IMR-90 (cell line): ENCODE data around the gene RUFY1. TPM values are rescaled to one million over a fixed set of nuclear protein-coding genes. Genes with fewer than 3 reads are reported as not detected.
"Not testable (repeated sequence)": the region's sequence is repeated elsewhere in the genome, so short reads cannot be mapped to it uniquely, and the experiment has no call there.

ENCODE experiments used
- ATAC-seq: fragments of 200-7000 bp; cut with Tn5 transposase; 2 replicates; pipeline ENCODE4 v1.9.1; 2020; ENCODE audit warnings: low read depth, mild to moderate bottlenecking, moderate library complexity
- BruUV-seq: library from RNA; stranded (reverse); fragments of 400-500 nt; replicated peaks from 2 replicates; lab custom pipeline; 2021; lab: Mats Ljungman, UMichigan
- CTCF ChIA-PET: fragments of 300-600 bp; formaldehyde crosslinking; extraction: SDS; loops from one replicate; lab custom pipeline; 2021; ENCODE audit warnings: antibody characterized with exemption; lab: Yijun Ruan, JAX
- POLR2A ChIA-PET: fragments of 300-600 bp; sonication (Branson Sonifier 250); formaldehyde crosslinking; loops from one replicate; lab custom pipeline; 2022; ENCODE audit warnings: antibody characterized with exemption; ENCODE audit not compliant: unreplicated experiment; lab: Charles Lee
- DNase-seq: peaks from one replicate; pipeline ENCODE4 v3.0.0; 2013
- H2AFZ ChIP-seq: replicated peaks from 2 replicates; pipeline ENCODE3; 2013; ENCODE audit warnings: low read length, mild to moderate bottlenecking; ENCODE audit not compliant: poor library complexity
- H2AK5ac ChIP-seq: 2 replicates; pipeline ENCODE4 v1.6.1; 2013; ENCODE audit warnings: low read depth, low read length, inconsistent platforms
- H2AK9ac ChIP-seq: replicated peaks from 2 replicates; pipeline ENCODE3; 2013; ENCODE audit warnings: mild to moderate bottlenecking, low read depth, low read length, moderate library complexity; ENCODE audit not compliant: poor library complexity
- H2BK120ac ChIP-seq: 2 replicates; pipeline ENCODE4 v1.6.1; 2013; ENCODE audit warnings: low read depth, low read length, inconsistent platforms
- H2BK15ac ChIP-seq: 3 replicates; pipeline ENCODE4 v1.6.1; 2013; ENCODE audit warnings: low read depth, low read length, inconsistent platforms
- H2BK20ac ChIP-seq: 2 replicates; pipeline ENCODE4 v1.6.1; 2013; ENCODE audit warnings: low read depth, mild to moderate bottlenecking, inconsistent platforms, low read length, moderate library complexity
- H2BK5ac ChIP-seq: 2 replicates; pipeline ENCODE4 v1.6.1; 2013; ENCODE audit warnings: mild to moderate bottlenecking, low read depth, low read length, inconsistent platforms; ENCODE audit not compliant: poor library complexity, severe bottlenecking
- H3K14ac ChIP-seq: replicated peaks from 2 replicates; pipeline ENCODE4 v1.6.1; 2013; ENCODE audit warnings: low read depth, low read length, inconsistent platforms
- H3K18ac ChIP-seq: 2 replicates; pipeline ENCODE4 v1.6.1; 2013; ENCODE audit warnings: low read depth, low read length, control low read depth
- H3K23ac ChIP-seq: 2 replicates; pipeline ENCODE4 v1.6.1; 2013; ENCODE audit warnings: low read depth, low read length, inconsistent platforms
- H3K27ac ChIP-seq: 2 replicates; pipeline ENCODE4 v1.5.1; 2013; ENCODE audit warnings: mild to moderate bottlenecking, control low read depth, low read length; ENCODE audit not compliant: insufficient read depth
- H3K27me3 ChIP-seq: 2 replicates; pipeline ENCODE4 v1.6.1; 2013; ENCODE audit warnings: low read length; ENCODE audit not compliant: control insufficient read depth, insufficient read depth
- H3K36me3 ChIP-seq: 2 replicates; pipeline ENCODE4 v1.6.1; 2013; ENCODE audit warnings: low read length, mixed read lengths; ENCODE audit not compliant: control insufficient read depth, insufficient read depth
- H3K4ac ChIP-seq: 2 replicates; pipeline ENCODE4 v1.6.1; 2013; ENCODE audit warnings: low read depth, low read length, inconsistent platforms
- H3K4me1 ChIP-seq: 2 replicates; pipeline ENCODE4 v1.6.1; 2013; ENCODE audit warnings: low read length, mixed read lengths; ENCODE audit not compliant: control insufficient read depth, insufficient read depth
- H3K4me2 ChIP-seq: 2 replicates; pipeline ENCODE4 v1.6.1; 2013; ENCODE audit warnings: low read depth, mild to moderate bottlenecking, control low read depth, low read length, moderate library complexity
- H3K4me3 ChIP-seq: 2 replicates; pipeline ENCODE4 v1.5.1; 2013; ENCODE audit warnings: low read depth, mild to moderate bottlenecking, control low read depth, low read length, moderate library complexity; ENCODE audit not compliant: insufficient read depth
- H3K56ac ChIP-seq: 2 replicates; pipeline ENCODE4 v1.6.1; 2013; ENCODE audit warnings: low read length, inconsistent platforms; ENCODE audit not compliant: insufficient read depth; ENCODE audit errors: extremely low read depth
- H3K79me1 ChIP-seq, 2 experiments: 2 replicates each; pipeline ENCODE4 v1.6.1; 2013; ENCODE audit warnings: low read length in 2 of 2, inconsistent platforms in 1 of 2, low read depth in 1 of 2
- H3K9ac ChIP-seq: 2 replicates; pipeline ENCODE4 v1.6.1; 2013; ENCODE audit warnings: low read depth, low read length, control low read depth
- H3K9me1 ChIP-seq: 2 replicates; pipeline ENCODE4 v1.6.1; 2013; ENCODE audit warnings: low read length, inconsistent platforms; ENCODE audit not compliant: insufficient read depth
- H3K9me3 ChIP-seq: 2 replicates; pipeline ENCODE4 v1.6.1; 2013; ENCODE audit warnings: low read length; ENCODE audit not compliant: control insufficient read depth, insufficient read depth
- H4K20me1 ChIP-seq: 2 replicates; pipeline ENCODE4 v1.6.1; 2013; ENCODE audit warnings: low read length, inconsistent platforms; ENCODE audit not compliant: insufficient read depth
- H4K5ac ChIP-seq: 2 replicates; pipeline ENCODE4 v1.6.1; 2013; ENCODE audit warnings: mild to moderate bottlenecking, low read depth, low read length, control low read depth
- H4K8ac ChIP-seq, 2 experiments: 2 replicates each; pipeline ENCODE4 v1.6.1; 2013; ENCODE audit warnings: low read depth in 2 of 2, low read length in 2 of 2, control low read depth in 1 of 2, inconsistent platforms in 1 of 2
- H4K91ac ChIP-seq: 2 replicates; pipeline ENCODE4 v1.6.1; 2013; ENCODE audit warnings: low read depth, low read length, inconsistent platforms; ENCODE audit not compliant: insufficient read depth
- CHD1 ChIP-seq: IDR thresholded peaks from 2 replicates; pipeline ENCODE4 v1.6.1; 2012; ENCODE audit warnings: low read depth, low read length, improper control_type of control experiment
- MAFK ChIP-seq: IDR thresholded peaks from 2 replicates; pipeline ENCODE4 v1.6.1; 2012; ENCODE audit warnings: low read depth, low read length, improper control_type of control experiment
- MXI1 ChIP-seq: IDR thresholded peaks from 2 replicates; pipeline ENCODE4 v1.6.1; 2012; ENCODE audit warnings: low read depth, mild to moderate bottlenecking, low read length, moderate library complexity, borderline replicate concordance
- NFE2L2 ChIP-seq: fragments of 150-350 bp; IDR thresholded peaks from 2 replicates; pipeline ENCODE4 v1.6.1; 2016; ENCODE audit warnings: low read depth, mild to moderate bottlenecking, low read length
- POLR2A ChIP-seq: IDR thresholded peaks from 2 replicates; pipeline ENCODE4 v1.6.1; 2012; ENCODE audit warnings: mild to moderate bottlenecking, low read depth, low read length
- RAD21 ChIP-seq: IDR thresholded peaks from 2 replicates; pipeline ENCODE4 v1.6.1; 2012; ENCODE audit warnings: low read length, improper control_type of control experiment
- RCOR1 ChIP-seq: IDR thresholded peaks from 2 replicates; pipeline ENCODE4 v1.6.1; 2012; ENCODE audit warnings: mild to moderate bottlenecking, low read length, improper control_type of control experiment; ENCODE audit not compliant: insufficient replicate concordance
- RFX5 ChIP-seq: IDR thresholded peaks from 2 replicates; pipeline ENCODE4 v1.8.0; 2012; ENCODE audit warnings: low read depth, mild to moderate bottlenecking, low read length, moderate library complexity
- WGBS, 2 experiments: methylation state at CpG; one replicate each; pipeline versions ENCODE4 v1.1.5 to v1.1.7; 2013; ENCODE audit warnings: missing lambda C conversion rate in 2 of 2; ENCODE audit not compliant: insufficient read length in 1 of 2; ENCODE audit errors: extremely low coverage in 2 of 2; 5-methylcytosine and 5-hydroxymethylcytosine counted together
- dilution Hi-C: fragments of 300-500 bp; cut with HindIII; formaldehyde crosslinking; loops from one replicate; pipeline ENCODE4 v1.14.3; 2018; ENCODE audit warnings: low sequenced_read_pairs; ENCODE audit not compliant: unreplicated experiment
- in situ Hi-C: fragments of 300-500 bp; cut with MboI; formaldehyde crosslinking; loops from 3 replicates; pipeline ENCODE4 v1.14.3; 2019; ENCODE audit warnings: low sequenced_read_pairs, inconsistent platforms, mixed read lengths
- intact Hi-C: fragments of 100-400 bp; cut with micrococcal nuclease; formaldehyde crosslinking; loops from 2 replicates; pipeline ENCODE4 v1.10.0; 2022
- polyA plus RNA-seq, 3 experiments: library from polyadenylated mRNA; depleted of rRNA; stranded (reverse); fragments of >200 nt; gene quantifications; 2 replicates each; pipeline ENCODE4 v1.2.3, GENCODE V29; 2012; ENCODE audit warnings: low replicate concordance in 1 of 3
- total RNA-seq: library from RNA; depleted of rRNA; stranded (reverse); fragments of >200 nt; gene quantifications from 2 replicates; pipeline ENCODE4 v1.2.3, GENCODE V29; 2012
- TF ChIP-seq, protein P1 (sequence below): fragments of 150-350 bp; IDR thresholded peaks from 2 replicates; pipeline ENCODE4 v1.6.1; 2017; ENCODE audit warnings: mild to moderate bottlenecking, antibody characterized with exemption, low read length, low read depth

Gene RUFY1
- total and polyA plus RNA-seq, 2 of the 4 experiments (the other 2 are of a cell fraction) = 19.5 to 21.8 TPM

DNA sequence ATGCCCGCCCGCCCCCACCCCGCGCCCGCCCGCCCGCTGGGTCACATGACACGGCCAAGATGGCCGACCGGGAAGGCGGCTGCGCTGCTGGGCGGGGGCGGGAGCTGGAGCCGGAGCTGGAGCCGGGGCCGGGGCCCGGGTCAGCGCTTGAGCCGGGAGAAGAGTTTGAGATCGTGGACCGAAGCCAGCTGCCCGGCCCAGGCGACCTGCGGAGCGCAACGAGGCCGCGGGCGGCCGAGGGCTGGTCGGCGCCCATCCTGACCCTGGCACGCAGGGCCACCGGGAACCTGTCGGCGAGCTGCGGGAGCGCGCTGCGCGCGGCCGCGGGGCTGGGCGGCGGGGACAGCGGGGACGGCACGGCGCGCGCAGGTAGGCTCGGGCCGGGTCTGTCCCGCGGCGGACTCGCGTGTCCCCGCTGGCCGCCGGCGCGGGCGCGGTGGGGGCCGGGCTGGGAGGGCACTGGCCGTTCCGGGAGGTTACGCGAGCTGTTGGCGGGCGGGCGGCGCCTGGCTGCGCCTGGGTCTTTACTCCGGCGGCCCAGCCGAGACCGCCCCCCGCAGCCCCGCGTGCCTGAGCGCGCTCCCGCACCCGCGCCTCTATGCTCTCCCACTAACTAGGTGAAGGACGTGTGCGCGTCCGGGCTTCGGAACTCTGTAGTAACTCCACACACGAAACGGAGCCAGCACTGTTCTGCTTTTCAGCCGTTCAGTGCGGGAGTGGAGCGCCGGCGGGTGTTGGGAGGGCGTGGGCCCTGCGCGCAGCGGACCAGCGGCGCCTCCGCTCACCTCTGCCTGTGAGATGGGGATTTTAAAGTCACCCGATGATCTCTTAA, at the start of gene RUFY1 (continued):
- no peak for TF ChIP-seq RAD21
- TF ChIP-seq CHD1 = no peak
- TF ChIP-seq, protein P1, sequence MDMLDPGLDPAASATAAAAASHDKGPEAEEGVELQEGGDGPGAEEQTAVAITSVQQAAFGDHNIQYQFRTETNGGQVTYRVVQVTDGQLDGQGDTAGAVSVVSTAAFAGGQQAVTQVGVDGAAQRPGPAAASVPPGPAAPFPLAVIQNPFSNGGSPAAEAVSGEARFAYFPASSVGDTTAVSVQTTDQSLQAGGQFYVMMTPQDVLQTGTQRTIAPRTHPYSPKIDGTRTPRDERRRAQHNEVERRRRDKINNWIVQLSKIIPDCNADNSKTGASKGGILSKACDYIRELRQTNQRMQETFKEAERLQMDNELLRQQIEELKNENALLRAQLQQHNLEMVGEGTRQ = peak; percentile 63
- TF ChIP-seq RCOR1 = no peak
- TF ChIP-seq RFX5 = no peak
- TF ChIP-seq POLR2A = peak; percentile 76
- TF ChIP-seq MXI1 = 0 out of 2 replicates have a peak, but pooled peaks have one; percentile 18
- TF ChIP-seq MAFK = no peak
- no peak for TF ChIP-seq NFE2L2

DNA sequence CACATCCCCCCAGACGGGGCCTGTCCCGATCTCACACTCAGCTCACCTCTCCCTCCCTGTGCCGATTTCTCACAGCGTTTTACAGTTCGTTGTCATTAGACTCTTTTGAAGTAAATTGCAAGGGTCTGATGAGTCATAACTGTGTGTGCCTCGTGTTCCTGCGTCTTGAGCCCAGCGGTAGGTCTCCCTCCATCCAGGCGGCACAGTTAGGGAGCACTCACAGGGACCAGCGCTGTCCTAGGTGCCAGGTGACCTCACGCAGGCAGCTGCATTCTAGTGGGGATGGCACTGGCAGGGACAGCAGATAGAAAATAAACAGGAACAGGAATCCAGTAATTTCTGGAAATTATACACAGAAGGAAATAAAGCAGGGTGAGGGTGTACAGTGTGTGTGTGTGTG, 48.4 kb upstream of the RUFY1 start:
- H2BK5ac ChIP-seq, H3K4me2 ChIP-seq, H3K56ac ChIP-seq, H3K4me3 ChIP-seq, H3K9me1 ChIP-seq, H2BK20ac ChIP-seq, H2BK120ac ChIP-seq, H3K27ac ChIP-seq, ATAC-seq, H3K4ac ChIP-seq, H2AK9ac ChIP-seq, POLR2A ChIA-PET, dilution Hi-C loops, H3K18ac ChIP-seq, H3K9me3 ChIP-seq, H4K5ac ChIP-seq, H3K27me3 ChIP-seq, H4K91ac ChIP-seq, CTCF ChIA-PET, BruUV-seq, H3K79me1 ChIP-seq, H2AK5ac ChIP-seq, H2AFZ ChIP-seq, H2BK15ac ChIP-seq, H3K4me1 ChIP-seq, in situ Hi-C loops, H3K14ac ChIP-seq, intact Hi-C loops, DNase-seq, H4K20me1 ChIP-seq, H4K8ac ChIP-seq, H3K36me3 ChIP-seq, H3K23ac ChIP-seq, H3K9ac ChIP-seq: not testable (repeated sequence)
- WGBS, 2 experiments = no CpG with 5 or more reads among the region's 11 CpGs
